Measurements from ENCODE around the gene ZNF605.

DNA sequence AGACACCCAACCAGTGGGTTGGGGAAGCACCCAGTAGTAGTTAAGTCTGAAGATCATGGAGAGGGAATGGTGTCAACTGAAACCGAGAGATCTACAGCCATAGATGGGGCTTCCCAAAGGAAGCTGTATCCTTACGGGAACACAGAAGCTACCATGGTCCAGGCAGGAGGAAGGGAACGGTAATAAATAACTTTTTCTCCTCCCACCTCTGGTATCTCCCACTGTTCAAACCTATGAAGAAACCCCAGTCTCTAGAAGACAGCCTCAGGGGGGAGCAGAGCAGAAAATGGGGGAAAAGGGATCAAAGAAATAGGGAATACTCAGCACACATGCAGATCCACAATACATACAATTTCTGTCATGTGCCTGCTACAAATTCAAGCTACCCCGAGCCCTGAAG lies 33.4 kb downstream of the ZNF605 start:
- TF ChIP-seq, protein P1, sequence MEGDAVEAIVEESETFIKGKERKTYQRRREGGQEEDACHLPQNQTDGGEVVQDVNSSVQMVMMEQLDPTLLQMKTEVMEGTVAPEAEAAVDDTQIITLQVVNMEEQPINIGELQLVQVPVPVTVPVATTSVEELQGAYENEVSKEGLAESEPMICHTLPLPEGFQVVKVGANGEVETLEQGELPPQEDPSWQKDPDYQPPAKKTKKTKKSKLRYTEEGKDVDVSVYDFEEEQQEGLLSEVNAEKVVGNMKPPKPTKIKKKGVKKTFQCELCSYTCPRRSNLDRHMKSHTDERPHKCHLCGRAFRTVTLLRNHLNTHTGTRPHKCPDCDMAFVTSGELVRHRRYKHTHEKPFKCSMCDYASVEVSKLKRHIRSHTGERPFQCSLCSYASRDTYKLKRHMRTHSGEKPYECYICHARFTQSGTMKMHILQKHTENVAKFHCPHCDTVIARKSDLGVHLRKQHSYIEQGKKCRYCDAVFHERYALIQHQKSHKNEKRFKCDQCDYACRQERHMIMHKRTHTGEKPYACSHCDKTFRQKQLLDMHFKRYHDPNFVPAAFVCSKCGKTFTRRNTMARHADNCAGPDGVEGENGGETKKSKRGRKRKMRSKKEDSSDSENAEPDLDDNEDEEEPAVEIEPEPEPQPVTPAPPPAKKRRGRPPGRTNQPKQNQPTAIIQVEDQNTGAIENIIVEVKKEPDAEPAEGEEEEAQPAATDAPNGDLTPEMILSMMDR (IDR thresholded peaks at IDR 0.05) = no peak
- TF ChIP-seq EP300 (IDR thresholded peaks at IDR 0.05) = no peak
- no peak for TF ChIP-seq POLR2A (IDR thresholded peaks at IDR 0.05)
